Transverse colon (tissue), 3 donors: ENCODE measurements around the gene OR1F1.

Experiments used
- POLR2A ChIP-seq: fragments of 450-650 bp; IDR thresholded peaks from one replicate; pipeline ENCODE4 v1.6.1; 2016; ENCODE audit warnings: antibody characterized with exemption, mild to moderate bottlenecking, moderate library complexity
- TF ChIP-seq, protein P1 (sequence below), 5 experiments: fragments of 200-600 bp in 3 of 5; fragments of 450-650 bp in 2 of 5; sonication (generic) in 3 of 5; IDR thresholded peaks; 1 replicate in 2 of 5; 2 replicates in 3 of 5; pipeline ENCODE4 v1.5.1; 2016 to 2017; ENCODE audit warnings: antibody characterized with exemption in 5 of 5, inconsistent platforms in 3 of 5, mild to moderate bottlenecking in 2 of 5, moderate library complexity in 1 of 5

DNA sequence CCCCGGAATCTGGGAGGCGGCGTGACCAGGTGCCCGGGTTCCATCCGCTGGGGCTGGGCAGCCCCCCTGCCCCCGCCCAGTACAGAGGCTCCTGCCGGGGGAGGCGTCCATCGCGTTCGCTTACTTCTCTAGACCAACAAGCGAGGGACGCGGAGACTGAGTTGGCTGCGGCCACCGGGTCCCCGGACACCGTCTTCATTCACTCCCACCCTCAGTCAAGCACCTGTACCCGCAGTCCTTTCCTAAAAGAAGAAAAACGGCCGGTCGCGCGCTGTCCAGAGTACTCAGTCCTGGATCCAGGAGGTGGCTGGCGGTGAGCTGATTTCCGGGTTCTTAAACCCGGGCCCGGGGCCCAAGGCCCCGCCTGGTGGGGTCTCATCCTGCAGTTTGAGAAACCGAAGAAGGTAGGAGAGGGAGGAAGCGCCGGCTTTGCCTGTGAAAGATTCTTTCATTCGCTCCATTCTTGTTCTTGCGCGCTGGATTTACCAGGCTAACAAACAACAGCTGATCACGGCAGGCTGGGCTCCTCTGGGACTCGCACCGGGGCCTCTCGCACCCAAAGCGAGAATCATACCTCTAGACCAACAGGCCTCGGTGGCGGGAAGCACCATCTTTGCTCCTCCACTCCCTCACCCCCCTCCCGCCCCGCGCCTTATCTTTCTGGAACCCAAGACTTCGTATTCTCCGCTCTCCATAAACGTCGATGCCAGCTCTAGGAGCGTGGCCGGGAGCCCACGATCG is 17.4 kb upstream of the OR1F1 start:
- no peak for TF ChIP-seq POLR2A
- TF ChIP-seq, protein P1, sequence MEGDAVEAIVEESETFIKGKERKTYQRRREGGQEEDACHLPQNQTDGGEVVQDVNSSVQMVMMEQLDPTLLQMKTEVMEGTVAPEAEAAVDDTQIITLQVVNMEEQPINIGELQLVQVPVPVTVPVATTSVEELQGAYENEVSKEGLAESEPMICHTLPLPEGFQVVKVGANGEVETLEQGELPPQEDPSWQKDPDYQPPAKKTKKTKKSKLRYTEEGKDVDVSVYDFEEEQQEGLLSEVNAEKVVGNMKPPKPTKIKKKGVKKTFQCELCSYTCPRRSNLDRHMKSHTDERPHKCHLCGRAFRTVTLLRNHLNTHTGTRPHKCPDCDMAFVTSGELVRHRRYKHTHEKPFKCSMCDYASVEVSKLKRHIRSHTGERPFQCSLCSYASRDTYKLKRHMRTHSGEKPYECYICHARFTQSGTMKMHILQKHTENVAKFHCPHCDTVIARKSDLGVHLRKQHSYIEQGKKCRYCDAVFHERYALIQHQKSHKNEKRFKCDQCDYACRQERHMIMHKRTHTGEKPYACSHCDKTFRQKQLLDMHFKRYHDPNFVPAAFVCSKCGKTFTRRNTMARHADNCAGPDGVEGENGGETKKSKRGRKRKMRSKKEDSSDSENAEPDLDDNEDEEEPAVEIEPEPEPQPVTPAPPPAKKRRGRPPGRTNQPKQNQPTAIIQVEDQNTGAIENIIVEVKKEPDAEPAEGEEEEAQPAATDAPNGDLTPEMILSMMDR (IDR thresholded peaks at IDR 0.05): no peak
